ENCODE results near the gene DNM1. TPM values are rescaled to one million over a fixed set of nuclear protein-coding genes. Genes with fewer than 3 reads are reported as not detected.

The DNM1 gene
- total and polyA plus RNA-seq, 3 donors from 2014 or later: 8.0 to 10.7 (median 9.8) TPM

- H3K36me3 ChIP-seq (ENCODE audit: low read depth, missing control alignments): no peaks in the 10 kb centered on the region
- TF ChIP-seq POLR2A (IDR thresholded peaks at IDR 0.05): no peak
- TF ChIP-seq, protein P1, sequence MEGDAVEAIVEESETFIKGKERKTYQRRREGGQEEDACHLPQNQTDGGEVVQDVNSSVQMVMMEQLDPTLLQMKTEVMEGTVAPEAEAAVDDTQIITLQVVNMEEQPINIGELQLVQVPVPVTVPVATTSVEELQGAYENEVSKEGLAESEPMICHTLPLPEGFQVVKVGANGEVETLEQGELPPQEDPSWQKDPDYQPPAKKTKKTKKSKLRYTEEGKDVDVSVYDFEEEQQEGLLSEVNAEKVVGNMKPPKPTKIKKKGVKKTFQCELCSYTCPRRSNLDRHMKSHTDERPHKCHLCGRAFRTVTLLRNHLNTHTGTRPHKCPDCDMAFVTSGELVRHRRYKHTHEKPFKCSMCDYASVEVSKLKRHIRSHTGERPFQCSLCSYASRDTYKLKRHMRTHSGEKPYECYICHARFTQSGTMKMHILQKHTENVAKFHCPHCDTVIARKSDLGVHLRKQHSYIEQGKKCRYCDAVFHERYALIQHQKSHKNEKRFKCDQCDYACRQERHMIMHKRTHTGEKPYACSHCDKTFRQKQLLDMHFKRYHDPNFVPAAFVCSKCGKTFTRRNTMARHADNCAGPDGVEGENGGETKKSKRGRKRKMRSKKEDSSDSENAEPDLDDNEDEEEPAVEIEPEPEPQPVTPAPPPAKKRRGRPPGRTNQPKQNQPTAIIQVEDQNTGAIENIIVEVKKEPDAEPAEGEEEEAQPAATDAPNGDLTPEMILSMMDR (IDR thresholded peaks at IDR 0.05): no peak
- peaks cover 15% of the 10 kb centered on the region for H3K4me1 ChIP-seq
- H3K27ac ChIP-seq: peak overlapping the region in 1 of 2 donors; percentile 53
- intact Hi-C loops (cut with DNase I; ENCODE audit: low total_unique reads): no loop called here
- WGBS, 2 donors: 42 to 46% methylated on average over 11 to 13 of the region's 13 CpGs
- no peak overlapping the region for H3K4me3 ChIP-seq
- DNase-seq: no peak
- no peaks in the 10 kb centered on the region for H3K9me3 ChIP-seq
- no peaks in the 10 kb centered on the region for H3K27me3 ChIP-seq
Measured at GRCh38 chr9:128244091-128244836, 41.1 kb downstream of the DNM1 start.

GRCh38 chr9:128244837-128245231 is 41.7 kb downstream of the DNM1 start:
- no peaks in the 10 kb centered on the region for H3K36me3 ChIP-seq (ENCODE audit: low read depth, missing control alignments)
- H3K27ac ChIP-seq: peak overlapping the region in 1 of 2 donors; percentile 53
- 15% methylated on average over 18 of the region's 18 CpGs; no CpG with 5 or more reads in 1 of the 2 donors for WGBS, 2 donors
- intact Hi-C loops (cut with DNase I; ENCODE audit: low total_unique reads): no loop called here
- peaks cover 15% of the 10 kb centered on the region for H3K4me1 ChIP-seq
- H3K27me3 ChIP-seq: no peaks in the 10 kb centered on the region
- peak; percentile 68 for DNase-seq
- TF ChIP-seq, protein P1 (IDR thresholded peaks at IDR 0.05): no peak
- TF ChIP-seq POLR2A (IDR thresholded peaks at IDR 0.05): no peak
- H3K4me3 ChIP-seq: no peak overlapping the region
- H3K9me3 ChIP-seq: no peaks in the 10 kb centered on the region

GRCh38 chr9:128245421-128246151 is 42.4 kb downstream of the DNM1 start:
- TF ChIP-seq, protein P1 (IDR thresholded peaks at IDR 0.05): no peak
- peaks cover 15% of the 10 kb centered on the region for H3K4me1 ChIP-seq
- H3K9me3 ChIP-seq: no peaks in the 10 kb centered on the region
- no peak overlapping the region for H3K4me3 ChIP-seq
- H3K27me3 ChIP-seq: no peaks in the 10 kb centered on the region
- H3K36me3 ChIP-seq (ENCODE audit: low read depth, missing control alignments): no peaks in the 10 kb centered on the region
- no peak for DNase-seq
- WGBS, 2 donors: 47 to 53% methylated on average over 12 to 13 of the region's 13 CpGs
- no peak overlapping the region for H3K27ac ChIP-seq
- intact Hi-C loops (cut with DNase I; ENCODE audit: low total_unique reads): no loop called here

- WGBS, 2 donors: 77 to 86% methylated on average over 2 of the region's 2 CpGs
- no peaks in the 10 kb centered on the region for H3K36me3 ChIP-seq (ENCODE audit: low read depth, missing control alignments)
- H3K9me3 ChIP-seq: no peaks in the 10 kb centered on the region
- peaks cover 15% of the 10 kb centered on the region for H3K4me1 ChIP-seq
- no peak for DNase-seq
- TF ChIP-seq, protein P1 (IDR thresholded peaks at IDR 0.05): no peak
- no peak for TF ChIP-seq POLR2A (IDR thresholded peaks at IDR 0.05)
- no peak overlapping the region for H3K4me3 ChIP-seq
- intact Hi-C loops (cut with DNase I; ENCODE audit: low total_unique reads): no loop called here
- no peak overlapping the region for H3K27ac ChIP-seq
- no peaks in the 10 kb centered on the region for H3K27me3 ChIP-seq
Measured at GRCh38 chr9:128246471-128246870, 43.3 kb downstream of the DNM1 start.

Measured in testis (tissue), 3 donors.